22Rv1 (cell line): ENCODE results near the gene MDM2.

Source experiments
- ZFX ChIP-seq: fragments of 450-650 bp; IDR thresholded peaks from 2 replicates; pipeline ENCODE4 v1.6.1; 2017; ENCODE audit warnings: antibody characterized with exemption, borderline replicate concordance
- TF ChIP-seq, protein P1 (sequence below): fragments of 450-650 bp; IDR thresholded peaks from 2 replicates; pipeline ENCODE4 v1.5.1; 2017; ENCODE audit warnings: mild to moderate bottlenecking

DNA sequence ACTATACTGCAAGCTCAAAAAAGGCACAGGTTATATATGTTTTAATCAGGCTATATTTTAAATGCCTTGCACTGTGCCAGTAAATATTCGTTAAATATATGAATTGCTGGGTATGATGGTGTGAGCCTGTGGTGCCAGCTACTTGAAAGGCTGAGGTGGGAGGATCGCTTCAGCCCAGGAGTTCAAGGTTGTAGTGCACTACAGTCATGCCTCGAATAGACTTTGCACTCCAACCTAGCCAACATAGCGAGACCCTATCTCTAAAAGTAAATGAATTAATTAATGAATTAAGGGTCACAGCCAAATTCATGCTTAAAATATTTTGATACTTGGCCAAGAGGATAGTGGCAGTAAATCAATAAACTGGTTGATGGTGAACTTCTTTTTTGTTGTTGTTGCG, 22.2 kb upstream of the MDM2 start:
- TF ChIP-seq, protein P1, sequence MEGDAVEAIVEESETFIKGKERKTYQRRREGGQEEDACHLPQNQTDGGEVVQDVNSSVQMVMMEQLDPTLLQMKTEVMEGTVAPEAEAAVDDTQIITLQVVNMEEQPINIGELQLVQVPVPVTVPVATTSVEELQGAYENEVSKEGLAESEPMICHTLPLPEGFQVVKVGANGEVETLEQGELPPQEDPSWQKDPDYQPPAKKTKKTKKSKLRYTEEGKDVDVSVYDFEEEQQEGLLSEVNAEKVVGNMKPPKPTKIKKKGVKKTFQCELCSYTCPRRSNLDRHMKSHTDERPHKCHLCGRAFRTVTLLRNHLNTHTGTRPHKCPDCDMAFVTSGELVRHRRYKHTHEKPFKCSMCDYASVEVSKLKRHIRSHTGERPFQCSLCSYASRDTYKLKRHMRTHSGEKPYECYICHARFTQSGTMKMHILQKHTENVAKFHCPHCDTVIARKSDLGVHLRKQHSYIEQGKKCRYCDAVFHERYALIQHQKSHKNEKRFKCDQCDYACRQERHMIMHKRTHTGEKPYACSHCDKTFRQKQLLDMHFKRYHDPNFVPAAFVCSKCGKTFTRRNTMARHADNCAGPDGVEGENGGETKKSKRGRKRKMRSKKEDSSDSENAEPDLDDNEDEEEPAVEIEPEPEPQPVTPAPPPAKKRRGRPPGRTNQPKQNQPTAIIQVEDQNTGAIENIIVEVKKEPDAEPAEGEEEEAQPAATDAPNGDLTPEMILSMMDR, result no peak
- no peak for TF ChIP-seq ZFX
